ENCODE measurements around the gene CUTA. TPM values are rescaled to one million over a fixed set of nuclear protein-coding genes. Genes with fewer than 3 reads are reported as not detected.

The CUTA gene
- total and polyA plus RNA-seq, 2 of the 13 experiments (the other 11 are each of a cell fraction or from before 2014, with no cell fraction given): 170 to 180 TPM

DNA sequence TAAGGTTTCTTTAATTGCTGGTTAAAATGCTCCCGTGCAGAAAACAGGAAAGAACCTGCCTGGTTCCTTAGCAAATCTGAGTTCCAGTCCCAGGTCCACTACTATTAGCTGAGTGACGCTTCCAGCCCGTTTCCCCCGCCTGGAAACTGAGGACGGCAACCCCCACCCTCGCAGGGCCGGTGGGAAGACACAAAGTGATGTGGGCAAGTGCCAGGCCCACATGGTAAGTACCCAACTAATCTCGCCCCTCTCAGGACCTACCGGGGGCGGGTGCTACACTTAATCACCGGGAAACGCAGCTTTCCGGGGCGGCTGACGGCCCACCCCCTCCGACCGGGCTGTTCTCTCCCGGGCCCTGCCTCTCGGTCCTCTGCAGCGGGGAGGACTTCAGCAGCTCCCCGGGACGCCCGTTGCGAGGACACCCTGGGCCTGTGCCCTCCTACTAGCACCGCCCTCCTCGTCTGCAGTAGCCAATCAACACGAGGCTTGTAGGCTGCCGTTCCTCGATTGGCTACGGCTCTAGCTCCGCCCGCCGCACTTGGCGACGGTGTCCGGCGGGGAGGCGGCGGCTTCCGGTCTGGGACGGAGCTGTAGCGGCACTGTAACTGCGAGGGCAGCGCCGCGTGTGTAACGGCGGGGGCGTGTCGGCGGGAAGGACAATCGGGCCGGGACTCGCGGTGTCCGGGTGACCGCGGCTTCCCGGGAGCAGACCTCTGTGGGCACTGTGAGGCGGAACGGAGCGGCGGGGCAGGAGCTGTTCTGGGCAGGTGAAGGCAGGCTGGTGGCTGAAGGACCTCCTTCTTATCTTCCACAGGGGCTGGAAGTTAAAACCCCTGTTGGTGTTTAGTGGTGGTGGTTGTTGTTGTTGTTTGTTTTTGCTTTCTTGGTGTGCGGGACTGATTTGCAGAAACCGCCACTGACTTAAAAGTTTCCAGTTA is 36.4 kb upstream of the CUTA start, which contains the start of gene ZBTB9 (continued):
- TF ChIP-seq, protein P1, sequence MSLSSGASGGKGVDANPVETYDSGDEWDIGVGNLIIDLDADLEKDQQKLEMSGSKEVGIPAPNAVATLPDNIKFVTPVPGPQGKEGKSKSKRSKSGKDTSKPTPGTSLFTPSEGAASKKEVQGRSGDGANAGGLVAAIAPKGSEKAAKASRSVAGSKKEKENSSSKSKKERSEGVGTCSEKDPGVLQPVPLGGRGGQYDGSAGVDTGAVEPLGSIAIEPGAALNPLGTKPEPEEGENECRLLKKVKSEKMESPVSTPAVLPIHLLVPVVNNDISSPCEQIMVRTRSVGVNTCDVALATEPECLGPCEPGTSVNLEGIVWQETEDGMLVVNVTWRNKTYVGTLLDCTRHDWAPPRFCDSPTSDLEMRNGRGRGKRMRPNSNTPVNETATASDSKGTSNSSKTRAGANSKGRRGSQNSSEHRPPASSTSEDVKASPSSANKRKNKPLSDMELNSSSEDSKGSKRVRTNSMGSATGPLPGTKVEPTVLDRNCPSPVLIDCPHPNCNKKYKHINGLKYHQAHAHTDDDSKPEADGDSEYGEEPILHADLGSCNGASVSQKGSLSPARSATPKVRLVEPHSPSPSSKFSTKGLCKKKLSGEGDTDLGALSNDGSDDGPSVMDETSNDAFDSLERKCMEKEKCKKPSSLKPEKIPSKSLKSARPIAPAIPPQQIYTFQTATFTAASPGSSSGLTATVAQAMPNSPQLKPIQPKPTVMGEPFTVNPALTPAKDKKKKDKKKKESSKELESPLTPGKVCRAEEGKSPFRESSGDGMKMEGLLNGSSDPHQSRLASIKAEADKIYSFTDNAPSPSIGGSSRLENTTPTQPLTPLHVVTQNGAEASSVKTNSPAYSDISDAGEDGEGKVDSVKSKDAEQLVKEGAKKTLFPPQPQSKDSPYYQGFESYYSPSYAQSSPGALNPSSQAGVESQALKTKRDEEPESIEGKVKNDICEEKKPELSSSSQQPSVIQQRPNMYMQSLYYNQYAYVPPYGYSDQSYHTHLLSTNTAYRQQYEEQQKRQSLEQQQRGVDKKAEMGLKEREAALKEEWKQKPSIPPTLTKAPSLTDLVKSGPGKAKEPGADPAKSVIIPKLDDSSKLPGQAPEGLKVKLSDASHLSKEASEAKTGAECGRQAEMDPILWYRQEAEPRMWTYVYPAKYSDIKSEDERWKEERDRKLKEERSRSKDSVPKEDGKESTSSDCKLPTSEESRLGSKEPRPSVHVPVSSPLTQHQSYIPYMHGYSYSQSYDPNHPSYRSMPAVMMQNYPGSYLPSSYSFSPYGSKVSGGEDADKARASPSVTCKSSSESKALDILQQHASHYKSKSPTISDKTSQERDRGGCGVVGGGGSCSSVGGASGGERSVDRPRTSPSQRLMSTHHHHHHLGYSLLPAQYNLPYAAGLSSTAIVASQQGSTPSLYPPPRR (CRISPR knock-in tag; IDR thresholded peaks at IDR 0.05; ENCODE audit: borderline replicate concordance): 0 out of 2 replicates have a peak, but pooled peaks have one; percentile 35
- no peak for TF ChIP-seq SCMH1 (CRISPR knock-in tag; IDR thresholded peaks at IDR 0.05; ENCODE audit: borderline replicate concordance)
- TF ChIP-seq PTBP1 (IDR thresholded peaks at IDR 0.05; ENCODE audit: low read depth, low read length, poor library complexity, severe bottlenecking): peak; percentile 56
- TF ChIP-seq FOXM1 (CRISPR knock-in tag; IDR thresholded peaks at IDR 0.05): no peak
- TF ChIP-seq MAFK (conservative IDR thresholded peaks at IDR 0.05 in 1 of 2, IDR thresholded peaks at IDR 0.05 in 1 of 2; ENCODE audit: low read length in 2 of 2): no peak
- peak; percentile 95; the same call in 1 of the 2 replicates for TF ChIP-seq ETV6 (CRISPR knock-in tag; conservative IDR thresholded peaks at IDR 0.05)
- peak; percentile 62; the same call in 1 of the 2 replicates for TF ChIP-seq GZF1 (CRISPR knock-in tag; IDR thresholded peaks at IDR 0.05)
- TF ChIP-seq POLR2G (IDR thresholded peaks at IDR 0.05; ENCODE audit: low read depth, low read length): peak; percentile 98
- TF ChIP-seq, protein P2, sequence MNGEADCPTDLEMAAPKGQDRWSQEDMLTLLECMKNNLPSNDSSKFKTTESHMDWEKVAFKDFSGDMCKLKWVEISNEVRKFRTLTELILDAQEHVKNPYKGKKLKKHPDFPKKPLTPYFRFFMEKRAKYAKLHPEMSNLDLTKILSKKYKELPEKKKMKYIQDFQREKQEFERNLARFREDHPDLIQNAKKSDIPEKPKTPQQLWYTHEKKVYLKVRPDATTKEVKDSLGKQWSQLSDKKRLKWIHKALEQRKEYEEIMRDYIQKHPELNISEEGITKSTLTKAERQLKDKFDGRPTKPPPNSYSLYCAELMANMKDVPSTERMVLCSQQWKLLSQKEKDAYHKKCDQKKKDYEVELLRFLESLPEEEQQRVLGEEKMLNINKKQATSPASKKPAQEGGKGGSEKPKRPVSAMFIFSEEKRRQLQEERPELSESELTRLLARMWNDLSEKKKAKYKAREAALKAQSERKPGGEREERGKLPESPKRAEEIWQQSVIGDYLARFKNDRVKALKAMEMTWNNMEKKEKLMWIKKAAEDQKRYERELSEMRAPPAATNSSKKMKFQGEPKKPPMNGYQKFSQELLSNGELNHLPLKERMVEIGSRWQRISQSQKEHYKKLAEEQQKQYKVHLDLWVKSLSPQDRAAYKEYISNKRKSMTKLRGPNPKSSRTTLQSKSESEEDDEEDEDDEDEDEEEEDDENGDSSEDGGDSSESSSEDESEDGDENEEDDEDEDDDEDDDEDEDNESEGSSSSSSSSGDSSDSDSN (CRISPR knock-in tag; IDR thresholded peaks at IDR 0.05): peak; percentile 96
- peak; percentile 49; the same call in 1 of the 2 replicates for TF ChIP-seq HCFC1 (IDR thresholded peaks at IDR 0.05; ENCODE audit: low read depth, low read length)
- no peak for TF ChIP-seq NFRKB (IDR thresholded peaks at IDR 0.05)
- no peak for TF ChIP-seq SMC3 (IDR thresholded peaks at IDR 0.05; ENCODE audit: low read length)
- TF ChIP-seq TP53 (CRISPR knock-in tag; conservative IDR thresholded peaks at IDR 0.05): no peak
- TF ChIP-seq ZNF556 (CRISPR knock-in tag; IDR thresholded peaks at IDR 0.05; ENCODE audit: borderline replicate concordance): peak; percentile 92
- no peak for TF ChIP-seq SRSF9 (IDR thresholded peaks at IDR 0.05; ENCODE audit: borderline replicate concordance, insufficient read depth, low read depth, low read length, poor library complexity, severe bottlenecking)
- no peak for TF ChIP-seq MAFF (IDR thresholded peaks at IDR 0.05; ENCODE audit: low read depth, low read length)
- TF ChIP-seq TBP (CRISPR knock-in tag; IDR thresholded peaks at IDR 0.05): no peak
- TF ChIP-seq ZNF598 (CRISPR knock-in tag; IDR thresholded peaks at IDR 0.05; ENCODE audit: borderline replicate concordance): peak; percentile 92; the same call in 1 of the 2 replicates
- 0 out of 2 replicates have a peak, but pooled peaks have one; percentile 74 for TF ChIP-seq ZNF510 (CRISPR knock-in tag; IDR thresholded peaks at IDR 0.05; ENCODE audit: low read depth)
- no peak for TF ChIP-seq TCF7 (IDR thresholded peaks at IDR 0.05; ENCODE audit: low read depth)

Data from HepG2 (cell line).